Breast epithelium (tissue), 3 donors: Measurements from ENCODE around the gene OR11G2.

Experiments
- POLR2A ChIP-seq: fragments of 450-650 bp; IDR thresholded peaks from one replicate; pipeline ENCODE4 v1.6.1; 2016; ENCODE audit warnings: antibody characterized with exemption, mild to moderate bottlenecking, moderate library complexity
- POLR2AphosphoS5 ChIP-seq, 3 donors: sonication (generic); formaldehyde crosslinking; IDR thresholded peaks; one replicate each; pipeline ENCODE4 v1.6.1; 2017; ENCODE audit warnings: antibody characterized with exemption in 3 of 3
- TF ChIP-seq, protein P1 (sequence below), 3 donors: fragments of 450-650 bp; IDR thresholded peaks; one replicate each; pipeline ENCODE4 v1.5.1; 2016 to 2017; ENCODE audit warnings: antibody characterized with exemption in 3 of 3, mild to moderate bottlenecking in 3 of 3, moderate library complexity in 3 of 3

DNA sequence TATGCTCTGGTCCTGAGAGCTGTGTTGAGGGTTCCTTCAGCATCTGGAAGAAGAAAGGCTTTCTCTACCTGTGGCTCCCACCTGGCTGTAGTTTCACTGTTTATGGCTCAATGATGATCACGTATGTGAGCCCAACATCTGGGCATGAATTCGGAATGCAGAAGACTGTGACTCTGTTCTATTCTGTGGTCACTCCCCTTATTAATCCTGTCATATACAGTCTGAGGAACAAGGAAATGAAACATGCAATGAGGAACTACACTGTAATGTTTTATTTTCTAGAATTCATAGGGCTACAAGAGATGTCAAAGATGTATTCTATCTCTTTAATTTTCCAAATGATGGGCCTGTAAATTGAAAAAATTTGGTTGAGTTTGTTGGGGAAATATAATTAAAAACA, 10.8 kb upstream of the OR11G2 start:
- TF ChIP-seq, protein P1, sequence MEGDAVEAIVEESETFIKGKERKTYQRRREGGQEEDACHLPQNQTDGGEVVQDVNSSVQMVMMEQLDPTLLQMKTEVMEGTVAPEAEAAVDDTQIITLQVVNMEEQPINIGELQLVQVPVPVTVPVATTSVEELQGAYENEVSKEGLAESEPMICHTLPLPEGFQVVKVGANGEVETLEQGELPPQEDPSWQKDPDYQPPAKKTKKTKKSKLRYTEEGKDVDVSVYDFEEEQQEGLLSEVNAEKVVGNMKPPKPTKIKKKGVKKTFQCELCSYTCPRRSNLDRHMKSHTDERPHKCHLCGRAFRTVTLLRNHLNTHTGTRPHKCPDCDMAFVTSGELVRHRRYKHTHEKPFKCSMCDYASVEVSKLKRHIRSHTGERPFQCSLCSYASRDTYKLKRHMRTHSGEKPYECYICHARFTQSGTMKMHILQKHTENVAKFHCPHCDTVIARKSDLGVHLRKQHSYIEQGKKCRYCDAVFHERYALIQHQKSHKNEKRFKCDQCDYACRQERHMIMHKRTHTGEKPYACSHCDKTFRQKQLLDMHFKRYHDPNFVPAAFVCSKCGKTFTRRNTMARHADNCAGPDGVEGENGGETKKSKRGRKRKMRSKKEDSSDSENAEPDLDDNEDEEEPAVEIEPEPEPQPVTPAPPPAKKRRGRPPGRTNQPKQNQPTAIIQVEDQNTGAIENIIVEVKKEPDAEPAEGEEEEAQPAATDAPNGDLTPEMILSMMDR (IDR thresholded peaks at IDR 0.05), result no peak
- TF ChIP-seq POLR2A (no peak), POLR2AphosphoS5 (IDR thresholded peaks at IDR 0.05) (no peak)
